Measurements from ENCODE around the gene ARMH1.

Gene ARMH1

DNA sequence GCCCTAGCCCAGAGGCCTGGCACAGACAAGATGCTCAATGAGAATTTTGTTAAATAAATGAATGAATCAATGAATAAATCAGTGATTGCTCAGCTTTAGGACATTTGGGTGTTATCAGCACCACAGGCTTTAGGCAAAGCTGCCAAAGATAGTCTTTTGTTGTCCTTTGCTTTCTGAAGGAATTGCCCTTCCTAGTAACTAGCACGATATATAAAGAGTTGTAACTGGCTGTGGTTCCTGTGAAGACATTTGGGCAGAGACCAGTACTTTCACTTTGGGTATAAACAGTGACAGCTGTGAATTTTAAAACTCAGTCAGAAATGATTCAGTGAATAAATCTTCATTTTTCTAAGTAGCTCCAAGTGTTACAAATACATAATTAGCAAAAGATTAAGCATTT, 43.1 kb downstream of the ARMH1 start:
- no peak for DNase-seq (ENCODE audit: low read depth)
- TF ChIP-seq, protein P1, sequence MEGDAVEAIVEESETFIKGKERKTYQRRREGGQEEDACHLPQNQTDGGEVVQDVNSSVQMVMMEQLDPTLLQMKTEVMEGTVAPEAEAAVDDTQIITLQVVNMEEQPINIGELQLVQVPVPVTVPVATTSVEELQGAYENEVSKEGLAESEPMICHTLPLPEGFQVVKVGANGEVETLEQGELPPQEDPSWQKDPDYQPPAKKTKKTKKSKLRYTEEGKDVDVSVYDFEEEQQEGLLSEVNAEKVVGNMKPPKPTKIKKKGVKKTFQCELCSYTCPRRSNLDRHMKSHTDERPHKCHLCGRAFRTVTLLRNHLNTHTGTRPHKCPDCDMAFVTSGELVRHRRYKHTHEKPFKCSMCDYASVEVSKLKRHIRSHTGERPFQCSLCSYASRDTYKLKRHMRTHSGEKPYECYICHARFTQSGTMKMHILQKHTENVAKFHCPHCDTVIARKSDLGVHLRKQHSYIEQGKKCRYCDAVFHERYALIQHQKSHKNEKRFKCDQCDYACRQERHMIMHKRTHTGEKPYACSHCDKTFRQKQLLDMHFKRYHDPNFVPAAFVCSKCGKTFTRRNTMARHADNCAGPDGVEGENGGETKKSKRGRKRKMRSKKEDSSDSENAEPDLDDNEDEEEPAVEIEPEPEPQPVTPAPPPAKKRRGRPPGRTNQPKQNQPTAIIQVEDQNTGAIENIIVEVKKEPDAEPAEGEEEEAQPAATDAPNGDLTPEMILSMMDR (conservative IDR thresholded peaks at IDR 0.05; ENCODE audit: low read depth, low read length) = no peak
- H3K4me3 ChIP-seq (ENCODE audit: low read length) = no peak overlapping the region

DNA sequence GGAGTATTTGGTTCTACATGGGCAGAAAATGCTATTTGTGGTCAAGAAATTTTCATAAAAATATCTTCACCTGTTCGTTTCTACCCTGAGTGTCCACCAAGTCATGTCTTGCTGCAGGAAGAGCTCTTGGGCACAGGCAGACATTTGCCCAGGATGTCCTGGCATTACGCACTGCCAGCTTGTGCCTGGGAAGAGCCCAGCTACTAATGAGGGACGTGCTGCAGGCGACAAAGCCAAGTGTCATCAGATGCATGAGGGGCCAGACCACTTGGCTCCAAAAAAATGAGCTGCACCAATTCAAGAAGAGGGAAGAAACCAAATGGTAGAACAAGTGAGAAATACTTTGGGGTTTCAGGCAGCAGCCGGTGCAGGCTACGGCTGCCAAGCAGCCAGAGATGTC, 43.6 kb downstream of the ARMH1 start:
- TF ChIP-seq, protein P1 (conservative IDR thresholded peaks at IDR 0.05; ENCODE audit: low read depth, low read length) = no peak
- DNase-seq (ENCODE audit: low read depth) = no peak

DNA sequence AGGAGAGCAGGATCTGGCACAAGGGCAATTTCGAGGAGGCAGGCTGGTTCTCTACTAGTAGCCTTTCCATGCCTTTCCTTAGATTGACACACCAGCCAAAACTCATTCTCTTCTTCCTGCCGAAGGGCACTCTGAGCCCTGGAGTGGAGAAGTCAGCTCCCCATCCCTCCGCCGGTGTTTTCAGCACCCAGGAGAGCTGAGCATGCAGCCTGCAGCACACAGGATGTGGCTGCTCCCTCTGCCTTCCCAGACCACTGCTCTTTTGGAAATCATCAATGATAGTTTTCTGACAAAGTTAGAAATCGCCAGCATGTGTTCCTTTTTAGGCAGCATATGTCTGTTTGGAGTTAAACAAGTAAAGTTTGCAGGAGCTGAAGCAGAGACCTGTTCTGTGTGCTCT, 44.8 kb downstream of the ARMH1 start:
- DNase-seq (ENCODE audit: low read depth) = no peak
- no peak overlapping the region for H3K4me3 ChIP-seq (ENCODE audit: low read length)
- TF ChIP-seq, protein P1 (conservative IDR thresholded peaks at IDR 0.05; ENCODE audit: low read depth, low read length) = no peak

More for the DNA sequence above, 43.6 kb downstream of the ARMH1 start:
- H3K4me3 ChIP-seq (ENCODE audit: low read length) = no peak overlapping the region

DNA sequence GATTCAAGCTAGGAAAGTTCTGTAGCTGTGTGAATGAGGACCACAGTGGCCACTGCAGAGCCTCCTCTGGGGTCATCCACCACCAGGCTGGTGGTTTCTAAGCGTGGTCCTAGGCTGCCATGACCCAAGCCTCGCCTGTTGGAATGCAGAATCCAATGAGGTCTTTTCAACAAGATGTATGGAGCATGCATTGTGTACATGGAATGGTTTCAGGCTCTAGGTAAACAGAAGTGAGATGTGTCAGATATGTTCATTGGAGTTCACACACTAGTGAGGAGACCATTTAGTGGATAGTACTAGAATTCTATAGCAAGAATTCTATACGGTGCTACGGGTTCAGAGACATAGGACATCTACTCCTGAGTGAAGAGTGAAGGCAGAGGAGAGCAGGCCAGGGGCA, 45.8 kb downstream of the ARMH1 start:
- H3K4me3 ChIP-seq (ENCODE audit: low read length) = no peak overlapping the region
- no peak for DNase-seq (ENCODE audit: low read depth)
- TF ChIP-seq, protein P1 (conservative IDR thresholded peaks at IDR 0.05; ENCODE audit: low read depth, low read length) = no peak

DNA sequence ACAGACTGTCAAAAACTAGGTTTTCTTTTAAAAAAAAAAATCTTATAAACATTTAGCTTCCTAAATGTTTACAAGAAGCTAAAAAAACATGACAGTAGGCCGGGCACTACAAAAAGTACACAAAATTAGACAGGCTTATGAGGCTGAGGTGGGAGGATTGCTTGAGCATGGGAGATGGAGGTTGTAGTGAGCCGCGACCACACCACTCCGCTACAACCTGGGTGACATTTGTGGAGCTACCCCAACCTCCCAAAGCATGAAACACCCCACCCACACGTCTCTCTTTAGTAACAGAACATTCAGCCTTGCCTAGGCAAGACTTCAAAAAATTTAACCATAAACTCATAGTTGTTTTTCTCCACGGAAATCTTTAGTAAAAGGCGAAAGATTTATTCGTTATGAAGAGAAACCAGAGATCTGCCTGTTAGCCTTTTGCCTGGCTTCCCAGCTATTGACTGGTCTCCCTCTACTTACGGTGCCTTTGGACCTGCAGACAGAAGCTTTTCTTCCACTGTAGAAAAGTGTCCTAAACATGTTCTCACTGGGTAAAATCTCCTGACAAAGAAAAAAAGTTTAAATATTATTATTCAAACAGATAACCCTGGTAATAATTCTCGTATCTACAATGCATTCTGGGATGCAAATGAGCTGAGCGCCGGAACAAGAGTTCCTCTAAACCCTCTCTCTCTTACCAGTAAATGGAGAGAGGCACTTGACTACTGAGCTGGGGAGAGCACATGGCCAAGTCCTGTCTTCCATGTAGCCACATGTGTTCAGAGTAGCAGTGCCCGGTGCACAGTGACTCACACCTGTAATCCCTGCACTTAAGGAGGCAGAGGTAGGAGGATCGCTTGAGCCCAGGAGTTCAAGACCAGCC, 47.2 kb downstream of the ARMH1 start:
- TF ChIP-seq, protein P1 (conservative IDR thresholded peaks at IDR 0.05; ENCODE audit: low read depth, low read length) = no peak
- H3K4me3 ChIP-seq (ENCODE audit: low read length) = no peak overlapping the region
- peak; percentile 88 for DNase-seq (ENCODE audit: low read depth)

DNA sequence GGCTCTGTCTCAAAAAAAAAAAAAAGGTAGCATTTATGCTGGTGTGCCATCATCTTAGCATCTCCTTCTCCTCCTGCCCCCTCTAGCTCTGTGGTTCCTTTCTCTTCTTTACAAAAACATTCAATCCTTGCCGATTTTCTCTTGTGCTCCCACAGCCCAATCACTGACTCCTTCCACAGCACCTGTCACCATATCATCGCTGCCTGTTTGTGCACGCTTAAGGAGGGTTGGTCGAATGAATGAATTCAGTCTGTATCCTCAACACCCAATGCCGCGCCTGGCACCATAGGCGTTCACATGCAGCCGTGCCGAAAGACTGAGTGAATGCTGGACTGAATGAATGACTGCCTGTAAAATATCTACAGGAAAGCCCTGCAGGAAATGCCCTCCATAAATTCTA, 48.5 kb downstream of the ARMH1 start:
- no peak for DNase-seq (ENCODE audit: low read depth)
- TF ChIP-seq, protein P1 (conservative IDR thresholded peaks at IDR 0.05; ENCODE audit: low read depth, low read length) = no peak
- H3K4me3 ChIP-seq (ENCODE audit: low read length) = no peak overlapping the region

Measured in retinal pigment epithelial cell (primary cell).